Gastroesophageal sphincter (tissue), 3 donors: ENCODE measurements around the gene STARD4.

Experiments
- EP300 ChIP-seq: sonication (generic); formaldehyde crosslinking; IDR thresholded peaks from one replicate; pipeline ENCODE4 v1.6.1; 2017; ENCODE audit warnings: antibody characterized with exemption, mild to moderate bottlenecking
- POLR2A ChIP-seq, 2 donors: fragments of 450-650 bp; IDR thresholded peaks; one replicate each; pipeline ENCODE4 v1.6.1; 2017; ENCODE audit warnings: antibody characterized with exemption in 2 of 2, mild to moderate bottlenecking in 2 of 2, moderate library complexity in 1 of 2
- POLR2AphosphoS5 ChIP-seq: sonication (generic); formaldehyde crosslinking; IDR thresholded peaks from one replicate; pipeline ENCODE4 v1.6.1; 2017; ENCODE audit warnings: antibody characterized with exemption
- TF ChIP-seq, protein P1 (sequence below), 4 experiments: fragments of 200-600 bp in 2 of 4; fragments of 450-650 bp in 2 of 4; sonication (generic) in 1 of 4; IDR thresholded peaks; one replicate each; pipeline ENCODE4 v1.5.1; 2017 to 2019; ENCODE audit warnings: antibody characterized with exemption in 4 of 4, mild to moderate bottlenecking in 2 of 4, moderate library complexity in 2 of 4

- TF ChIP-seq, protein P1, sequence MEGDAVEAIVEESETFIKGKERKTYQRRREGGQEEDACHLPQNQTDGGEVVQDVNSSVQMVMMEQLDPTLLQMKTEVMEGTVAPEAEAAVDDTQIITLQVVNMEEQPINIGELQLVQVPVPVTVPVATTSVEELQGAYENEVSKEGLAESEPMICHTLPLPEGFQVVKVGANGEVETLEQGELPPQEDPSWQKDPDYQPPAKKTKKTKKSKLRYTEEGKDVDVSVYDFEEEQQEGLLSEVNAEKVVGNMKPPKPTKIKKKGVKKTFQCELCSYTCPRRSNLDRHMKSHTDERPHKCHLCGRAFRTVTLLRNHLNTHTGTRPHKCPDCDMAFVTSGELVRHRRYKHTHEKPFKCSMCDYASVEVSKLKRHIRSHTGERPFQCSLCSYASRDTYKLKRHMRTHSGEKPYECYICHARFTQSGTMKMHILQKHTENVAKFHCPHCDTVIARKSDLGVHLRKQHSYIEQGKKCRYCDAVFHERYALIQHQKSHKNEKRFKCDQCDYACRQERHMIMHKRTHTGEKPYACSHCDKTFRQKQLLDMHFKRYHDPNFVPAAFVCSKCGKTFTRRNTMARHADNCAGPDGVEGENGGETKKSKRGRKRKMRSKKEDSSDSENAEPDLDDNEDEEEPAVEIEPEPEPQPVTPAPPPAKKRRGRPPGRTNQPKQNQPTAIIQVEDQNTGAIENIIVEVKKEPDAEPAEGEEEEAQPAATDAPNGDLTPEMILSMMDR (IDR thresholded peaks at IDR 0.05), result no peak
- TF ChIP-seq POLR2A (IDR thresholded peaks at IDR 0.05), result no peak
- TF ChIP-seq EP300, result no peak
- TF ChIP-seq POLR2AphosphoS5, result no peak
These were observed 18.0 kb upstream of the STARD4 start for GRCh38 chr5:111530298-111530740.
